HepG2 (cell line): Measurements from ENCODE around the gene SP140L. TPM values are rescaled to one million over a fixed set of nuclear protein-coding genes. Genes with fewer than 3 reads are reported as not detected.

ENCODE experiments used
- BRCA1 ChIP-seq: sonication (generic); formaldehyde crosslinking; IDR thresholded peaks from 2 replicates; pipeline ENCODE4 v1.4.0; 2020; ENCODE audit warnings: missing genetic modification reagents
- DMAP1 ChIP-seq: IDR thresholded peaks from 2 replicates; pipeline ENCODE4 v1.6.1; 2016
- ELF1 ChIP-seq: sonication (generic); formaldehyde crosslinking; IDR thresholded peaks from 2 replicates; pipeline ENCODE4 v1.4.0; 2020; ENCODE audit warnings: missing genetic modification reagents
- GABPA ChIP-seq, 2 experiments: IDR thresholded peaks; 2 replicates each; pipeline ENCODE4 v1.6.1; 2011 to 2016; ENCODE audit warnings: low read depth in 2 of 2, low read length in 1 of 2, missing biosample characterization in 1 of 2, missing genetic modification characterization in 1 of 2
- IRF9 ChIP-seq: sonication (generic); formaldehyde crosslinking; IDR thresholded peaks from 2 replicates; pipeline ENCODE4 v1.8.0; 2022; ENCODE audit warnings: missing genetic modification reagents, mild to moderate bottlenecking, borderline replicate concordance
- NONO ChIP-seq, 2 experiments: fragments of 450-650 bp in 1 of 2; sonication (generic) in 1 of 2; formaldehyde crosslinking in 1 of 2; IDR thresholded peaks in 1 of 2; conservative IDR thresholded peaks in 1 of 2; 2 replicates each; pipeline versions ENCODE4 v1.6.1 to v1.8.0; 2017 to 2022; ENCODE audit warnings: mild to moderate bottlenecking in 1 of 2, missing genetic modification reagents in 1 of 2, moderate library complexity in 1 of 2
- RNF2 ChIP-seq: fragments of 450-650 bp; conservative IDR thresholded peaks from 2 replicates; pipeline ENCODE4 v1.6.1; 2016; ENCODE audit warnings: low read depth
- SMAD9 ChIP-seq: sonication (generic); formaldehyde crosslinking; IDR thresholded peaks from 2 replicates; pipeline ENCODE4 v1.5.1; 2020; ENCODE audit warnings: mild to moderate bottlenecking, missing genetic modification reagents
- ZNF776 ChIP-seq: sonication (generic); formaldehyde crosslinking; IDR thresholded peaks from 2 replicates; pipeline ENCODE4 v1.4.0; 2020; ENCODE audit warnings: mild to moderate bottlenecking, missing genetic modification reagents
- polyA plus RNA-seq, 8 experiments: library from polyadenylated mRNA; depleted of rRNA in 3 of 8; stranded (reverse) in 7 of 8; unstranded in 1 of 8; fragments of >200 nt; fragmentation: Illumina TruSeq in 4 of 8; extraction: Trizol in 4 of 8; gene quantifications; 2 replicates each; pipeline versions ENCODE4 v1.2.1 to v1.2.3, GENCODE V29; 2011 to 2016; ENCODE audit warnings: low read depth in 4 of 8, missing spikeins in 1 of 8, mixed read lengths in 1 of 8; ENCODE audit not compliant: insufficient read depth in 1 of 8
- total RNA-seq, 5 experiments: library from RNA; depleted of rRNA; stranded (reverse); fragments of >200 nt; fragmentation: Illumina TruSeq; extraction: Trizol; gene quantifications; 2 replicates each; pipeline ENCODE4 v1.2.3, GENCODE V29; 2016; ENCODE audit warnings: low read depth in 1 of 5
- TF ChIP-seq, protein P1 (sequence below): sonication (generic); formaldehyde crosslinking; IDR thresholded peaks from 2 replicates; pipeline ENCODE4 v1.4.0; 2020; ENCODE audit warnings: missing genetic modification reagents, borderline replicate concordance

Gene SP140L
- total and polyA plus RNA-seq, 2 of the 13 experiments (the other 11 are each of a cell fraction or from before 2014, with no cell fraction given) = 10.9 to 17.5 TPM

- TF ChIP-seq IRF9 (CRISPR knock-in tag) = peak; percentile 63; the same call in 1 of the 2 replicates
- peak; percentile 57 for TF ChIP-seq RNF2
- TF ChIP-seq GABPA (IDR thresholded peaks at IDR 0.05; ENCODE audit: low read depth, low read length) = no peak
- TF ChIP-seq GABPA (CRISPR knock-in tag; IDR thresholded peaks at IDR 0.05; ENCODE audit: low read depth) = no peak
- TF ChIP-seq BRCA1 (CRISPR knock-in tag) = no peak
- TF ChIP-seq, protein P1, sequence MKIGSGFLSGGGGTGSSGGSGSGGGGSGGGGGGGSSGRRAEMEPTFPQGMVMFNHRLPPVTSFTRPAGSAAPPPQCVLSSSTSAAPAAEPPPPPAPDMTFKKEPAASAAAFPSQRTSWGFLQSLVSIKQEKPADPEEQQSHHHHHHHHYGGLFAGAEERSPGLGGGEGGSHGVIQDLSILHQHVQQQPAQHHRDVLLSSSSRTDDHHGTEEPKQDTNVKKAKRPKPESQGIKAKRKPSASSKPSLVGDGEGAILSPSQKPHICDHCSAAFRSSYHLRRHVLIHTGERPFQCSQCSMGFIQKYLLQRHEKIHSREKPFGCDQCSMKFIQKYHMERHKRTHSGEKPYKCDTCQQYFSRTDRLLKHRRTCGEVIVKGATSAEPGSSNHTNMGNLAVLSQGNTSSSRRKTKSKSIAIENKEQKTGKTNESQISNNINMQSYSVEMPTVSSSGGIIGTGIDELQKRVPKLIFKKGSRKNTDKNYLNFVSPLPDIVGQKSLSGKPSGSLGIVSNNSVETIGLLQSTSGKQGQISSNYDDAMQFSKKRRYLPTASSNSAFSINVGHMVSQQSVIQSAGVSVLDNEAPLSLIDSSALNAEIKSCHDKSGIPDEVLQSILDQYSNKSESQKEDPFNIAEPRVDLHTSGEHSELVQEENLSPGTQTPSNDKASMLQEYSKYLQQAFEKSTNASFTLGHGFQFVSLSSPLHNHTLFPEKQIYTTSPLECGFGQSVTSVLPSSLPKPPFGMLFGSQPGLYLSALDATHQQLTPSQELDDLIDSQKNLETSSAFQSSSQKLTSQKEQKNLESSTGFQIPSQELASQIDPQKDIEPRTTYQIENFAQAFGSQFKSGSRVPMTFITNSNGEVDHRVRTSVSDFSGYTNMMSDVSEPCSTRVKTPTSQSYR = no peak
- no peak for TF ChIP-seq SMAD9 (CRISPR knock-in tag)
- TF ChIP-seq ELF1 (CRISPR knock-in tag) = 0 out of 2 replicates have a peak, but pooled peaks have one; percentile 25
- TF ChIP-seq ZNF776 (CRISPR knock-in tag) = peak; percentile 90; the same call in 1 of the 2 replicates
- TF ChIP-seq NONO (IDR thresholded peaks at IDR 0.05) = no peak
- peak; percentile 39; the same call in 1 of the 2 replicates for TF ChIP-seq NONO (CRISPR knock-in tag; conservative IDR thresholded peaks at IDR 0.05)
- peak; percentile 86 for TF ChIP-seq DMAP1 (CRISPR knock-in tag)
Measured at GRCh38 chr2:230411570-230412370, 84.8 kb downstream of the SP140L start (continued).
